ENCODE results near the gene MPRIP. TPM values are rescaled to one million over a fixed set of nuclear protein-coding genes. Genes with fewer than 3 reads are reported as not detected.

MPRIP gene
- total RNA-seq, 4 donors from 2014 or later, result 141 to 305 (median 291) TPM

- Histone ChIP-seq H3K27ac (peak overlapping the region in 1 of 4 donors; percentile 26), H3K27me3 (no peaks in the 10 kb centered on the region), H3K4me1 (peaks cover 0 to 26% (median 4%) of the 10 kb centered on the region in 4 donors), H3K36me3 (peaks cover 0 to 55% (median 0%) of the 10 kb centered on the region in 3 donors), H3K9me3 (no peaks in the 10 kb centered on the region), H3K4me3 (no peak overlapping the region)
- no peak for DNase-seq
- TF ChIP-seq CTCF (IDR thresholded peaks at IDR 0.05), result no peak
- TF ChIP-seq POLR2A (IDR thresholded peaks at IDR 0.05), result no peak
These were observed 84.9 kb downstream of the MPRIP start for GRCh38 chr17:17127156-17127555.

- DNase-seq, result no peak
- no peaks in the 10 kb centered on the region for H3K9me3 ChIP-seq
These were observed 85.6 kb downstream of the MPRIP start for GRCh38 chr17:17127730-17128291.

GRCh38 chr17:17128476-17129075 is 86.3 kb downstream of the MPRIP start:
- Histone ChIP-seq H3K36me3 (peaks cover 0 to 70% (median 0%) of the 10 kb centered on the region in 3 donors), H3K27me3 (no peaks in the 10 kb centered on the region), H3K9me3 (no peaks in the 10 kb centered on the region), H3K27ac (no peak overlapping the region), H3K4me3 (no peak overlapping the region), H3K4me1 (peaks cover 0 to 26% (median 4%) of the 10 kb centered on the region in 4 donors)
- DNase-seq, result no peak
- TF ChIP-seq POLR2A (IDR thresholded peaks at IDR 0.05), result no peak
- no peak for TF ChIP-seq CTCF (IDR thresholded peaks at IDR 0.05)

More at GRCh38 chr17:17127730-17128291, 85.6 kb downstream of the MPRIP start:
- peaks cover 0 to 26% (median 4%) of the 10 kb centered on the region in 4 donors for H3K4me1 ChIP-seq
- TF ChIP-seq POLR2A (IDR thresholded peaks at IDR 0.05), result no peak
- TF ChIP-seq CTCF (IDR thresholded peaks at IDR 0.05), result no peak
- H3K36me3 ChIP-seq, result peaks cover 0 to 62% (median 0%) of the 10 kb centered on the region in 3 donors
- H3K27ac ChIP-seq, result no peak overlapping the region
- no peaks in the 10 kb centered on the region for H3K27me3 ChIP-seq
- no peak overlapping the region for H3K4me3 ChIP-seq

- H3K27ac ChIP-seq, result no peak overlapping the region
- no peak for TF ChIP-seq POLR2A (IDR thresholded peaks at IDR 0.05)
- no peak for TF ChIP-seq CTCF (IDR thresholded peaks at IDR 0.05)
- H3K36me3 ChIP-seq, result peaks cover 0 to 78% (median 0%) of the 10 kb centered on the region in 3 donors
These were observed 87.2 kb downstream of the MPRIP start for GRCh38 chr17:17129466-17129865.

GRCh38 chr17:17130077-17130844 is 88.0 kb downstream of the MPRIP start:
- DNase-seq, result no peak
- no peak for TF ChIP-seq POLR2A (IDR thresholded peaks at IDR 0.05)
- peak in 1 of 6 experiments; percentile 6 for TF ChIP-seq CTCF (IDR thresholded peaks at IDR 0.05)
- no peak overlapping the region for H3K4me3 ChIP-seq
- H3K4me1 ChIP-seq, result peaks cover 0 to 19% (median 0%) of the 10 kb centered on the region in 4 donors
- H3K27me3 ChIP-seq, result no peaks in the 10 kb centered on the region
- H3K9me3 ChIP-seq, result no peaks in the 10 kb centered on the region
- H3K27ac ChIP-seq, result no peak overlapping the region
- H3K36me3 ChIP-seq, result peaks cover 0 to 86% (median 0%) of the 10 kb centered on the region in 3 donors

More at GRCh38 chr17:17129466-17129865, 87.2 kb downstream of the MPRIP start:
- Histone ChIP-seq H3K4me1 (peaks cover 0 to 26% (median 3%) of the 10 kb centered on the region in 4 donors), H3K9me3 (no peaks in the 10 kb centered on the region), H3K27me3 (no peaks in the 10 kb centered on the region), H3K4me3 (no peak overlapping the region)
- no peak for DNase-seq

All from Peyer's patch (tissue), 4 donors.